IMR-90 (cell line): ENCODE results near the gene BROX.
"Not testable (repeated sequence)": the region's sequence is repeated elsewhere in the genome, so short reads cannot be mapped to it uniquely, and the experiment has no call there.

Experiments used
- BHLHE40 ChIP-seq: fragments of 150-350 bp; IDR thresholded peaks from 2 replicates; pipeline ENCODE4 v1.6.1; 2016; ENCODE audit warnings: mild to moderate bottlenecking, low read depth, low read length
- CEBPB ChIP-seq: IDR thresholded peaks from 2 replicates; pipeline ENCODE4 v1.6.1; 2012; ENCODE audit warnings: low read depth, low read length, improper control_type of control experiment
- CHD1 ChIP-seq: IDR thresholded peaks from 2 replicates; pipeline ENCODE4 v1.6.1; 2012; ENCODE audit warnings: low read depth, low read length, improper control_type of control experiment
- MAFK ChIP-seq: IDR thresholded peaks from 2 replicates; pipeline ENCODE4 v1.6.1; 2012; ENCODE audit warnings: low read depth, low read length, improper control_type of control experiment
- MAZ ChIP-seq: IDR thresholded peaks from 2 replicates; pipeline ENCODE4 v1.6.1; 2012; ENCODE audit warnings: low read depth, mild to moderate bottlenecking, low read length, improper control_type of control experiment, moderate library complexity, borderline replicate concordance
- MXI1 ChIP-seq: IDR thresholded peaks from 2 replicates; pipeline ENCODE4 v1.6.1; 2012; ENCODE audit warnings: low read depth, mild to moderate bottlenecking, low read length, moderate library complexity, borderline replicate concordance
- NFE2L2 ChIP-seq: fragments of 150-350 bp; IDR thresholded peaks from 2 replicates; pipeline ENCODE4 v1.6.1; 2016; ENCODE audit warnings: low read depth, mild to moderate bottlenecking, low read length
- POLR2A ChIP-seq: IDR thresholded peaks from 2 replicates; pipeline ENCODE4 v1.6.1; 2012; ENCODE audit warnings: mild to moderate bottlenecking, low read depth, low read length
- RCOR1 ChIP-seq: IDR thresholded peaks from 2 replicates; pipeline ENCODE4 v1.6.1; 2012; ENCODE audit warnings: mild to moderate bottlenecking, low read length, improper control_type of control experiment; ENCODE audit not compliant: insufficient replicate concordance
- RFX5 ChIP-seq: IDR thresholded peaks from 2 replicates; pipeline ENCODE4 v1.8.0; 2012; ENCODE audit warnings: low read depth, mild to moderate bottlenecking, low read length, moderate library complexity
- SMC3 ChIP-seq: fragments of 150-350 bp; IDR thresholded peaks from 2 replicates; pipeline ENCODE4 v1.6.1; 2016; ENCODE audit warnings: low read depth, mild to moderate bottlenecking, antibody characterized with exemption, low read length, moderate library complexity
- TF ChIP-seq, protein P1 (sequence below): conservative IDR thresholded peaks from 2 replicates; pipeline ENCODE4 v1.5.1; 2012; ENCODE audit warnings: mild to moderate bottlenecking, low read depth, low read length, improper control_type of control experiment
- TF ChIP-seq, protein P2 (sequence below): fragments of 150-350 bp; IDR thresholded peaks from 2 replicates; pipeline ENCODE4 v1.6.1; 2017; ENCODE audit warnings: mild to moderate bottlenecking, antibody characterized with exemption, low read length, low read depth

DNA sequence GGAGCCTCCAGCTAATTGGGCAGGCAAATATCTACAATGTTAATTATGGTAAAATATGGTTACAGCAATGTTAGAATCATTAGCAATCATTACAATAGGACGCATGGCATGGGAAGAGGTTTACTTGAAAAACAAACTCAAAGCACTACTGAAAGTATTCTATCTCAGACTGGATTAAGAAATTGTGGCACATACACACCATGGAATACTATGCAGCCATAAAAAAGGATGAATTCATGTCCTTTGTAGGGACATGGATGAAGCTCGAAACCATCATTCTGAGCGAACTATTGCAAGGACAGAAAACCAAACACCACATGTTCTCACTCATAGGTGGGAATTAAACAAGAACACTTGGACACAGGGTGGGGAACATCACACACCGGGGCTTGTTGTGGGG is 49.8 kb downstream of the BROX start:
- TF ChIP-seq RCOR1, RFX5, POLR2A, SMC3, BHLHE40, CEBPB, MXI1, NFE2L2, MAFK, CHD1, MAZ: not testable (repeated sequence)
- TF ChIP-seq, protein P1, sequence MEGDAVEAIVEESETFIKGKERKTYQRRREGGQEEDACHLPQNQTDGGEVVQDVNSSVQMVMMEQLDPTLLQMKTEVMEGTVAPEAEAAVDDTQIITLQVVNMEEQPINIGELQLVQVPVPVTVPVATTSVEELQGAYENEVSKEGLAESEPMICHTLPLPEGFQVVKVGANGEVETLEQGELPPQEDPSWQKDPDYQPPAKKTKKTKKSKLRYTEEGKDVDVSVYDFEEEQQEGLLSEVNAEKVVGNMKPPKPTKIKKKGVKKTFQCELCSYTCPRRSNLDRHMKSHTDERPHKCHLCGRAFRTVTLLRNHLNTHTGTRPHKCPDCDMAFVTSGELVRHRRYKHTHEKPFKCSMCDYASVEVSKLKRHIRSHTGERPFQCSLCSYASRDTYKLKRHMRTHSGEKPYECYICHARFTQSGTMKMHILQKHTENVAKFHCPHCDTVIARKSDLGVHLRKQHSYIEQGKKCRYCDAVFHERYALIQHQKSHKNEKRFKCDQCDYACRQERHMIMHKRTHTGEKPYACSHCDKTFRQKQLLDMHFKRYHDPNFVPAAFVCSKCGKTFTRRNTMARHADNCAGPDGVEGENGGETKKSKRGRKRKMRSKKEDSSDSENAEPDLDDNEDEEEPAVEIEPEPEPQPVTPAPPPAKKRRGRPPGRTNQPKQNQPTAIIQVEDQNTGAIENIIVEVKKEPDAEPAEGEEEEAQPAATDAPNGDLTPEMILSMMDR: not testable (repeated sequence)
- TF ChIP-seq, protein P2, sequence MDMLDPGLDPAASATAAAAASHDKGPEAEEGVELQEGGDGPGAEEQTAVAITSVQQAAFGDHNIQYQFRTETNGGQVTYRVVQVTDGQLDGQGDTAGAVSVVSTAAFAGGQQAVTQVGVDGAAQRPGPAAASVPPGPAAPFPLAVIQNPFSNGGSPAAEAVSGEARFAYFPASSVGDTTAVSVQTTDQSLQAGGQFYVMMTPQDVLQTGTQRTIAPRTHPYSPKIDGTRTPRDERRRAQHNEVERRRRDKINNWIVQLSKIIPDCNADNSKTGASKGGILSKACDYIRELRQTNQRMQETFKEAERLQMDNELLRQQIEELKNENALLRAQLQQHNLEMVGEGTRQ: not testable (repeated sequence)
